Measurements from ENCODE around the gene MAP4K2.

DNA sequence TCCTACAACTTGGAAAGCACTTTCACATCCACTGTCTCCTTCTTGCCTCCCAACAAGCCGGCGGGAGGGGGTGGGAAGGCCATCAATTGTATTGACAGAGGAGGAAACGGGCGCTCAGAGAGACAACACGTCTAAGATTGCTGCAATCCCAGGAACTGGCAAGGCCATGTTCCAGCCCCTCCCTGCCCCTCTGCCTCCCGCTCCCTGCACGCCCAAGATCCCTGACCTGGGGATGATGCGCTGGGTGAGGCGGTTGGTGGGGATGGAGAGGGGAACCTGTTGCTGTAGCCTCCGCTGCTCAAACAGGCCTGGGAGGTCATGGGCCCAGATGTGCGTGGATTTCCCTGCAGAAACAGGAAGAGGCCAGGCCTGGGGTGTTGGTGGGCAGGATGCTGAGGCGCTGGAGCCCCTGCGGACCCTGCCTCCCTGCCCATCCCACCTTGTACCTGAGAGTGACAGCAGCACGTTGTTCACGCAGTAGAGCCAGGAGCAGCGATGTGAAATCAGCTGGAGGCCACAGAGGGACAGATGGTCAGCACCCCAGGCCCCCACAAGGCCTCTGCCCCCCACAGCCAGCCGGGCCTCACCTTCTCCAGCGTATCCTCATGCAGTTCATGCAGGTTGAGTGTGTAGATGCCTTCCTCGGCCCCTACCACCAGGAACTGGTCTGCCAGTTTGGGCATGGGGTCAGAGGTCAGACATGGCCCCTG lies 6.8 kb downstream of the MAP4K2 start:
- TF ChIP-seq, protein P1, sequence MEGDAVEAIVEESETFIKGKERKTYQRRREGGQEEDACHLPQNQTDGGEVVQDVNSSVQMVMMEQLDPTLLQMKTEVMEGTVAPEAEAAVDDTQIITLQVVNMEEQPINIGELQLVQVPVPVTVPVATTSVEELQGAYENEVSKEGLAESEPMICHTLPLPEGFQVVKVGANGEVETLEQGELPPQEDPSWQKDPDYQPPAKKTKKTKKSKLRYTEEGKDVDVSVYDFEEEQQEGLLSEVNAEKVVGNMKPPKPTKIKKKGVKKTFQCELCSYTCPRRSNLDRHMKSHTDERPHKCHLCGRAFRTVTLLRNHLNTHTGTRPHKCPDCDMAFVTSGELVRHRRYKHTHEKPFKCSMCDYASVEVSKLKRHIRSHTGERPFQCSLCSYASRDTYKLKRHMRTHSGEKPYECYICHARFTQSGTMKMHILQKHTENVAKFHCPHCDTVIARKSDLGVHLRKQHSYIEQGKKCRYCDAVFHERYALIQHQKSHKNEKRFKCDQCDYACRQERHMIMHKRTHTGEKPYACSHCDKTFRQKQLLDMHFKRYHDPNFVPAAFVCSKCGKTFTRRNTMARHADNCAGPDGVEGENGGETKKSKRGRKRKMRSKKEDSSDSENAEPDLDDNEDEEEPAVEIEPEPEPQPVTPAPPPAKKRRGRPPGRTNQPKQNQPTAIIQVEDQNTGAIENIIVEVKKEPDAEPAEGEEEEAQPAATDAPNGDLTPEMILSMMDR (IDR thresholded peaks at IDR 0.05; ENCODE audit: borderline replicate concordance, extremely low read depth, low read length, poor library complexity, severe bottlenecking): no peak
- TF ChIP-seq EZH2 (IDR thresholded peaks at IDR 0.05; ENCODE audit: borderline replicate concordance, low read depth, low read length, severe bottlenecking): no peak
